Effector memory CD4-positive, alpha-beta T cell (primary cell): ENCODE measurements around the gene C2orf72.
"Not testable (repeated sequence)": the region's sequence is repeated elsewhere in the genome, so short reads cannot be mapped to it uniquely, and the experiment has no call there.

ENCODE experiments used
- DNase-seq, 3 donors: peaks; one replicate each; pipeline ENCODE4 v3.0.0-alpha.2; 2020
- H3K27ac ChIP-seq: 2 replicates; pipeline ENCODE4 v1.7.0; 2013; ENCODE audit warnings: mild to moderate bottlenecking, low read length, moderate library complexity; ENCODE audit not compliant: insufficient read depth, poor library complexity, severe bottlenecking
- H3K27me3 ChIP-seq: replicated peaks from 2 replicates; pipeline ENCODE4 v1.7.0; 2013; ENCODE audit warnings: mild to moderate bottlenecking, low read length; ENCODE audit not compliant: insufficient read depth, control insufficient read depth, poor library complexity, severe bottlenecking
- H3K36me3 ChIP-seq: 2 replicates; pipeline ENCODE4 v1.7.0; 2013; ENCODE audit warnings: mild to moderate bottlenecking, low read length, moderate library complexity; ENCODE audit not compliant: control insufficient read depth, insufficient read depth
- H3K4me1 ChIP-seq: 2 replicates; pipeline ENCODE4 v1.7.0; 2013; ENCODE audit warnings: low read length, mild to moderate bottlenecking; ENCODE audit not compliant: control insufficient read depth, insufficient read depth, poor library complexity, severe bottlenecking
- H3K4me3 ChIP-seq: 2 replicates; pipeline ENCODE4 v1.7.0; 2013; ENCODE audit warnings: low read length, low read depth, mild to moderate bottlenecking; ENCODE audit not compliant: insufficient read depth, poor library complexity, severe bottlenecking
- H3K9me3 ChIP-seq: 2 replicates; pipeline ENCODE4 v1.7.0; 2013; ENCODE audit warnings: mild to moderate bottlenecking, low read length, moderate library complexity; ENCODE audit not compliant: control insufficient read depth

Gene C2orf72

DNA sequence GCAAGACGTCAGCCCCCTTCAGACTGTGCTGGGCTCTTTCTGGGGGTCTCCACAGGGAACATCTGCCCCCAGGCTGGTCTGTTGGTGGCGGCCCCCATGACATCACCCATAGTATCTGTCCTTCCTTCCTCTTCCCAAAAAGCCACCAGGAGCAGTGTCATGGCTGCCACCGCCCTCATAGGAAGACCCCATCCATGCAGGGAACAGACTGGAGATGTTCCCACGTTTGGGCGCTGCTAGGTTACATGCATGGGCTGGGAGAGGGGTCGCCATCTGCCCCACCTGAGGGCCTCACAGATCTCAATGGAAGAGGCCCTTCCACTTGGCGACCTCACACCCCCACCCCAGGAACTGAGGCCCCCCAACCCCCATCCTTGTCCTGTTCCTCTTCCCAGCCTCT lies 36.3 kb upstream of the C2orf72 start:
- Histone ChIP-seq H3K9me3 (no peaks in the 10 kb centered on the region), H3K27me3 (peaks cover 4% of the 10 kb centered on the region), H3K4me1 (no peaks in the 10 kb centered on the region), H3K27ac (no peak overlapping the region), H3K4me3 (no peak overlapping the region), H3K36me3 (no peaks in the 10 kb centered on the region)
- DNase-seq, result no peak

DNA sequence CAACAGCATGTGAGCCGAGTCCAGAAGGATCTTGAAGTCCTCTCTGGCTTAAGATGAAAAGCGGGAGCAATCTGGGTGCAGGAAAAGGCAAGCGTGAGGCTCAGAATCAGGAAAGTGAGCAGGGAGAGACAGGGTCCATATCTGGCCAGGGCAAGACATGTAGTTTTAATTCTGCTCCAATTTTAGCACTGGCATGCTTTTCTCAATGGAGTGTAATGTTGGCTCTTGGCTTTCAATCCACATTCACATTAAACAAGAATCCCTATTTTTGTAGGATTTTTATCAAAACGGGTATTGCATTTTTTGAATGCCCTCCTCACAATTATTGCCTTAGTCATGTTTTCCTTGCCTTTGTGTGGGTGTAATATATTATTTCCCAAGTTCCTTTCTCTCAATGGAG lies 35.4 kb upstream of the C2orf72 start:
- Histone ChIP-seq H3K27me3 (peaks cover 4% of the 10 kb centered on the region), H3K27ac (no peak overlapping the region), H3K4me1 (no peaks in the 10 kb centered on the region), H3K36me3 (no peaks in the 10 kb centered on the region), H3K4me3 (no peak overlapping the region), H3K9me3 (no peaks in the 10 kb centered on the region)
- no peak for DNase-seq

DNA sequence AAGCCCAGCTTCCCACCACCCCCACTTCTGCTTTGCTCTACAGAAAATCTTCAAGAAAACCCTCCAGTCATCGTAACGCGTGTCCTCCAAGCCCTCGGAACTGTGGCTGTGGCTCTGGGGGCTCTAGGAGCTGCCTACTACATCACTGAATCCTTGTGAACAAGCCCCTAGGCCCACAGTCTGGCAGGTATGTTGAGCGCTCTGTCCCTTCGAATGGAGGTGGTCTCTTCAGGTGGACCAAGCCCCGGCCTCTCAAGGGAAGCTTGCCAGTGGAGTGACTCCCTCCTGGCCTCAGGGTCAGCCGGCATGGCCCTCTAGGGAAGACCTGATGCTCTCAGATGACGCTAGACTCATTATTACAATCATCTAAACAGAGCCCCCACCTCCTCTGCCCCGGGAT lies 34.7 kb upstream of the C2orf72 start:
- Histone ChIP-seq H3K4me1 (no peaks in the 10 kb centered on the region), H3K27me3 (peaks cover 4% of the 10 kb centered on the region), H3K9me3 (no peaks in the 10 kb centered on the region), H3K4me3 (no peak overlapping the region), H3K27ac (no peak overlapping the region), H3K36me3 (no peaks in the 10 kb centered on the region)
- no peak for DNase-seq

DNA sequence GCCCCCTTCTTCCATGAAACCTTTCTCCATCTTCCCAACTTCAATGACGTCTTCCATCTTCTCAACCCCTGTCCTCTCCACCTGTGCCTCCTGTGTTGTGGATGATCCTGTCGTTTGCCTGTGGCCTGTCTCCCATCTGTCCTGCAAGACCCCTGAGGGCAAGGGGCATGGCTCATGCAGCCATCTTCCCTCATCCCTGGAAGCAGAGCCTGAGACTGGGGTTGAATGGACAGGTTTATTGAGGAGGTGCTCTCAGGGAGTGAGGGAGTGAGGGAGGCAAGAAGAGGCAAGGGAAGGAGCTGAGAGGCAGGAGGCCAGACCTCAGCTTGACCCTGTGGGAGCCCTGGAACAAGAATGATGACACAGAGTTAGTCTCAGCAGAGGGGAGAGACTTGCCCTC lies 34.1 kb upstream of the C2orf72 start:
- no peak overlapping the region for H3K4me3 ChIP-seq
- H3K36me3 ChIP-seq, result no peaks in the 10 kb centered on the region
- H3K9me3 ChIP-seq, result no peaks in the 10 kb centered on the region
- no peak for DNase-seq
- H3K27ac ChIP-seq, result no peak overlapping the region
- peaks cover 4% of the 10 kb centered on the region for H3K27me3 ChIP-seq
- H3K4me1 ChIP-seq, result no peaks in the 10 kb centered on the region

DNA sequence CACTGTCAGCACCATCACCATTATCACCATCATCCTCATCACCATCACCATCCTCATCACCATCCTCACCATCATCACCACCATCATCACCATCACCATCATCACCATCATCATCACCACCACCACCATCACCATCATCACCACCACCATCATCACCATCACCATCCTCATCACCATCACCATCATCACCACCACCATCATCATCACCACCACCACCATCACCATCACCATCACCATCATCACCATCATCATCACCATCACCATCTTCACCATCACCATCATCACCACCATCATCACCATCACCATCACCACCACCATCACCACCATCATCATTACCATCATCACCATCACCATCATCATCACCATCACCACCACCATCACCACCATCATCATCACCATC lies 32.4 kb upstream of the C2orf72 start:
- DNase-seq, H3K9me3 ChIP-seq, H3K4me1 ChIP-seq, H3K27ac ChIP-seq, H3K4me3 ChIP-seq, H3K36me3 ChIP-seq, H3K27me3 ChIP-seq: not testable (repeated sequence)

DNA sequence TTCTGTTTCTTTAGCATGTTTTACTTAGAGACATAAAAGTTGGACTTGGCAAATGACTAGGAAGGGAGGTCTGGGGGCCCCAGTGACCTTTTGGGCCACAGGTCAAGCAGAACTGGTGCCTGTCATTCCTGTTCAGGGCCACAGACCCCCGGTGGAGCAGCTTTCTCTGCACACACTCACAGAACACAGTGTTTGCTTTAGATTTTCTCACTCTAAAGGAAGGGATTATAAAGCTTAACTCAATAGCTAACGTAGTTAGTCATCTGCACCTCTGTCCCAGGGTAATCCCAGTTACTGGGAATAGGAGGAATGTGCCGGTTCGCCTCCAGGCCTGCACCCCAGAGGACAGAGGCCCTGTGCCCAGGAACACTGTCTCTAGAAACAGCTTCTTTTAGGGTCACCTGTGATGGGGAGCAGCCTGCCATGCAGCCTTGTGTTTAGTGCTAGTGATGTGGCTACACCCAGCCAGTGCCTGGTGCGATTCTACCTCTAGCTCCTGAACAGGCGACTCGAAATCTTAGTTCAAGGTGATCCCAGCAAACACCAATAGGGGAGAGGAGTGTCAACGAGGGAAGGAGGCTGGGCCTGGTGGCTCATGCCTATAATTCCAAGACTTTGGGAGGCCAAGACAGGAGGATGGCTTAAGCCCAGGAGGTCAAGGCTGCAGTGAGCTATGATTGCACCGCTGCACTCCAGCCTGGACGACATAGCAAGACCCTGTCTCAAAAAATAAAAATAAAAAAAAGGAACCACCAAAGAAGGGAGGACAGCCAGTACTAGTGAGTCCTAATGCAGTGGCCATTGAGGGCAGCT lies 29.8 kb upstream of the C2orf72 start:
- H3K27ac ChIP-seq, result no peak overlapping the region
- no peak for DNase-seq
- H3K27me3 ChIP-seq, result no peaks in the 10 kb centered on the region
- H3K36me3 ChIP-seq, result no peaks in the 10 kb centered on the region
- H3K9me3 ChIP-seq, result no peaks in the 10 kb centered on the region
- no peak overlapping the region for H3K4me3 ChIP-seq
- H3K4me1 ChIP-seq, result no peaks in the 10 kb centered on the region

DNA sequence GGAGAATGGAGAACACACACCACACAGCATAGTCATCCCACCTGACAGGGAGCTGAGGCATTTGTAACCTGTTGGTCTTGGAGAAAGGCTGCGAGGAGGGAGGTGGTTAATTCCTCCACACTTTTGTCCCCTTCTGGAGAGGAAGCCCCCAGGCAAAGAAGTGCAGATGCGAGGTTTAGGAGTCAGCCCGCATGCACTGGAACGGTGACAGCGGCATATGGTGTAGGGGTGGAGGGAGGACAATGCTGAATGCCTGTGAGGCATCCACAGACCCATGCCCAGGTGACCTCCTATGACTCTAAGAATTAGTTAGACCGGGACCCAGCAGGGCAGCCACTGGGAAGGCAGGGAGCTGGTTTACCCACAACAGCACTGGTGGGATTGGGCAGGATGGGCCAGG lies 29.2 kb upstream of the C2orf72 start:
- Histone ChIP-seq H3K27ac (no peak overlapping the region), H3K27me3 (no peaks in the 10 kb centered on the region)
- no peak for DNase-seq

DNA sequence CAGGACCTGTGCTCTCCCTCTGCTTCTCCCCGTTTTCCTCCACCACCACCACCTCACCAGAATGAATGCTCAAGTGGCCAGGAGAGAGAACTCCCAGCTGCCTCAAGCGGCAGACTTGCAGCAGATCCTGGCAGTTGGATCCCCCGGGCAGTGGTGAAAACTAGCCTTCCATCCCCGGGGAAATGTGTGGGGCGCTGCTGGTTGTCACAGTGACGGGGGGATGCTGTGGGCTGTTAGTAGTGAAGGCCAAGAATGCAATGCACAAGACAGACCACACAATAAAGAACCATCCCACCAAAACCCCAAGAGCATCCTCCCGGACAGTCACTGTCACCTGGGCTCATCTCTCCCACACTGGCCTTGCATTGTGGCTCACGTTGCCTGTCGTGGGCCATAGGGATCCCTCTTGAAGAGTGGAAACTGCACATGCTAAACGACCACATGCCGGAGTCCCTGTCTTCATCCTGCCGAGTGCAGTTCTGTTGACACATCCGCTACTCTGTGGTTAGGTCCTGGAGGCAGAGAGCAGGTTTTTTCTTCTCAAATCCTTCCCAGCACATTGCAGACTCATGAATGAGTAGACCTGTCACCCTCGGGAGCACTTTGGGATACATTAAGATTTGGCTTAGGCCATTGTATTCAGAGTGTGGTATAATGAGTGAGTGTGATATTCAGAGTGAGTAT lies 27.9 kb upstream of the C2orf72 start:
- no peaks in the 10 kb centered on the region for H3K4me1 ChIP-seq
- no peaks in the 10 kb centered on the region for H3K27me3 ChIP-seq

More for the DNA sequence above, 29.2 kb upstream of the C2orf72 start:
- Histone ChIP-seq H3K9me3 (no peaks in the 10 kb centered on the region), H3K36me3 (no peaks in the 10 kb centered on the region), H3K4me3 (no peak overlapping the region), H3K4me1 (no peaks in the 10 kb centered on the region)

DNA sequence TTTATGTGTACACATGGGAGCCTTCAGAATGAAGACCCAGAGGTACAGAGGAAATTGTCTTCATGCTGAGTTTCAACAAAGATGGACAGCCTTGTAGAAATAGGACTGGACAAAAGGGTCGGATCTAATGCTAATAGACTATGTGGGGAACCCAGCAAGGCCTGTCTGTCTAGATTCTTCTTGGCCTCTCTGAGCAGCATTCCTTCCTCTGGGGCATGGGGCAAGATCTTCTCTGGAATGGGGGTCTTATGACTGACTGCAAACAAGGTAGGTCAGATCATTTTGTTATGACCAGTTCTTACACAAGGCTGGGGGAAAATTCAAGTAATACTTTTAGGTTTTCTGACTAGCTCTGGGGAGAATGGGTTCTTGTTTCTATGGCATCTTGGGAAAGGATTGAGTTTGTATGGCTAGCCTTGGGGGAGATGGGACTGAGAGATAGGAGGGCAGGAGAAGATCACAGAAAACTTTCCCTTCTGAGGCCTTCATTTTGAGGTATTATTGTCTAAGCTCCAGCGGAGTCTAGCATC lies 27.1 kb upstream of the C2orf72 start:
- DNase-seq, result no peak
- no peaks in the 10 kb centered on the region for H3K36me3 ChIP-seq
- no peaks in the 10 kb centered on the region for H3K4me1 ChIP-seq
- no peaks in the 10 kb centered on the region for H3K9me3 ChIP-seq
- H3K27me3 ChIP-seq, result no peaks in the 10 kb centered on the region
- no peak overlapping the region for H3K4me3 ChIP-seq
- no peak overlapping the region for H3K27ac ChIP-seq

More for the DNA sequence above, 27.9 kb upstream of the C2orf72 start:
- H3K36me3 ChIP-seq, result no peaks in the 10 kb centered on the region
- H3K9me3 ChIP-seq, result no peaks in the 10 kb centered on the region
- no peak overlapping the region for H3K27ac ChIP-seq
- DNase-seq, result no peak
- no peak overlapping the region for H3K4me3 ChIP-seq

DNA sequence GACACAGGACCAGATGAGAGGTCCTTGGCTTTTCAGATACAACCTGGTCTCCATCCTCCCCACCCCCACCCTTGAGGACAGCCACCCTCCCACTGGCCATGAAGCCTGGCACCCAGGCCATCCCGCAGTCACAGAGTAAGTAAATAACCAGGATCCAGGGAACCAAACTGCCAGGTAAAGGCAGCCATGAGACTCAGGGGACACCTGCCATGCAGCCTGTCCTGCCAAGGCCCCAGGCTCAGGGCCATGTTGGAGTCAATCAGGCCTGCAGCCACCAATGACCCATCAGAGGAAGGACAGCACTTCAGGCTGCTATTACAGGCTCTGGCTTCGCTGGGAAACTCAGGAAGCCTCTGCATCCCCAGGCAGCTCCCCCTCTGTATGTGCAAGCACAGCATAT lies 25.8 kb upstream of the C2orf72 start:
- Histone ChIP-seq H3K4me1 (no peaks in the 10 kb centered on the region), H3K36me3 (no peaks in the 10 kb centered on the region), H3K27ac (no peak overlapping the region), H3K9me3 (no peaks in the 10 kb centered on the region), H3K27me3 (no peaks in the 10 kb centered on the region), H3K4me3 (no peak overlapping the region)
- no peak for DNase-seq
